Stomach (tissue), 9 donors: ENCODE measurements around the gene EPHB1. TPM values are rescaled to one million over a fixed set of nuclear protein-coding genes. Genes with fewer than 3 reads are reported as not detected.

Experiments used
- DNase-seq, 2 donors: peaks; one replicate each; pipeline versions ENCODE4 v3.0.0 to v3.0.0-alpha.2; 2013 to 2019
- H3K27ac ChIP-seq, 5 donors: fragments of 200-600 bp in 4 of 5; sonication (generic) in 4 of 5; one replicate each; pipeline ENCODE4 v1.5.1; 2013 to 2019; ENCODE audit warnings: mild to moderate bottlenecking in 1 of 5, moderate library complexity in 1 of 5
- H3K27me3 ChIP-seq, 3 donors: fragments of 200-600 bp; sonication (generic); one replicate each; pipeline ENCODE4 v1.5.1; 2017 to 2019; ENCODE audit warnings: mixed run types in 1 of 3
- H3K36me3 ChIP-seq, 4 donors: fragments of 200-600 bp; sonication (generic); 1 replicate in 3 of 4; 2 replicates in 1 of 4; pipeline ENCODE4 v1.5.1; 2016 to 2019
- H3K4me1 ChIP-seq, 4 donors: fragments of 200-600 bp; sonication (generic); one replicate each; pipeline ENCODE4 v1.5.1; 2016 to 2019
- H3K4me3 ChIP-seq, 4 donors: fragments of 200-600 bp; sonication (generic) in 3 of 4; one replicate each; pipeline ENCODE4 v1.5.1; 2016 to 2019; ENCODE audit warnings: mild to moderate bottlenecking in 1 of 4
- H3K9me3 ChIP-seq, 4 donors: fragments of 200-600 bp; sonication (generic); one replicate each; pipeline ENCODE4 v1.5.1; 2016 to 2019
- CTCF ChIP-seq, 7 experiments: fragments of 450-650 bp in 4 of 7; fragments of 200-600 bp in 3 of 7; sonication (generic) in 3 of 7; IDR thresholded peaks; one replicate each; pipeline ENCODE4 v1.5.1; 2016 to 2019; ENCODE audit warnings: antibody characterized with exemption in 7 of 7, control low read depth in 2 of 7, mild to moderate bottlenecking in 1 of 7
- EP300 ChIP-seq: sonication (generic); formaldehyde crosslinking; IDR thresholded peaks from one replicate; pipeline ENCODE4 v1.6.1; 2017; ENCODE audit warnings: antibody characterized with exemption
- POLR2A ChIP-seq, 4 donors: fragments of 450-650 bp; IDR thresholded peaks; one replicate each; pipeline ENCODE4 v1.6.1; 2016; ENCODE audit warnings: antibody characterized with exemption in 4 of 4, control low read depth in 2 of 4, mild to moderate bottlenecking in 1 of 4, moderate library complexity in 1 of 4
- POLR2AphosphoS5 ChIP-seq, 3 donors: sonication (generic); formaldehyde crosslinking; IDR thresholded peaks; one replicate each; pipeline ENCODE4 v1.6.1; 2016; ENCODE audit warnings: antibody characterized with exemption in 3 of 3
- WGBS, 5 donors: extraction: QIAGEN DNeasy Blood & Tissue Kit in 3 of 5; methylation state at CpG; one replicate each; pipeline versions ENCODE4 v1.1.5 to v1.1.7; 2013 to 2018; 5-methylcytosine and 5-hydroxymethylcytosine counted together
- intact Hi-C: fragments of 100-400 bp; cut with DNase I; formaldehyde crosslinking; loops from one replicate; pipeline ENCODE4 v1.15.1; 2023; ENCODE audit warnings: low total_unique reads
- polyA plus RNA-seq, 3 donors: library from polyadenylated mRNA; stranded (reverse); fragments of 200-250 nt; gene quantifications; one replicate each; pipeline ENCODE4 v1.2.3, GENCODE V29; 2013
- total RNA-seq, 5 donors: library from RNA; depleted of rRNA; stranded (reverse); fragments of >200 nt; gene quantifications; one replicate each; pipeline versions ENCODE4 v1.1.0 to v1.2.3, GENCODE V29; 2014 to 2016
- donor health status: healthy with polysubstance abuse.
- donor health status: Bipolar disorder and iron deficiency.
- donor health status: healthy.

The EPHB1 gene
- total and polyA plus RNA-seq, 8 donors = 0.13 to 2.3 (median 1.0) TPM; not detected in 4

- Histone ChIP-seq H3K27ac (no peak overlapping the region), H3K27me3 (no peaks in the 10 kb centered on the region), H3K9me3 (no peaks in the 10 kb centered on the region), H3K36me3 (no peaks in the 10 kb centered on the region), H3K4me1 (no peaks in the 10 kb centered on the region), H3K4me3 (no peak overlapping the region)
- DNase-seq = no peak
- TF ChIP-seq EP300 (no peak), POLR2A (IDR thresholded peaks at IDR 0.05) (no peak), POLR2AphosphoS5 (IDR thresholded peaks at IDR 0.05) (no peak), CTCF (IDR thresholded peaks at IDR 0.05) (no peak)
- 88 to 93% (median 91%) methylated on average over 4 of the region's 4 CpGs for WGBS, 5 donors
- intact Hi-C loops = no loop called here
These were observed 85.4 kb downstream of the EPHB1 start for GRCh38 chr3:134880431-134880830.

- H3K9me3 ChIP-seq = no peaks in the 10 kb centered on the region
- WGBS, 5 donors = 69 to 85% (median 80%) methylated on average over 4 of the region's 4 CpGs
- H3K36me3 ChIP-seq = no peaks in the 10 kb centered on the region
- no peak for TF ChIP-seq POLR2AphosphoS5 (IDR thresholded peaks at IDR 0.05)
- TF ChIP-seq EP300 = no peak
- TF ChIP-seq CTCF (IDR thresholded peaks at IDR 0.05) = no peak
- no peak for TF ChIP-seq POLR2A (IDR thresholded peaks at IDR 0.05)
- no peak overlapping the region for H3K4me3 ChIP-seq
- no peak overlapping the region for H3K27ac ChIP-seq
- intact Hi-C loops = no loop called here
- no peak for DNase-seq
- H3K27me3 ChIP-seq = no peaks in the 10 kb centered on the region
- no peaks in the 10 kb centered on the region for H3K4me1 ChIP-seq
These were observed 86.2 kb downstream of the EPHB1 start for GRCh38 chr3:134881305-134881704.

- Histone ChIP-seq H3K27ac (no peak overlapping the region), H3K36me3 (no peaks in the 10 kb centered on the region), H3K9me3 (no peaks in the 10 kb centered on the region), H3K27me3 (no peaks in the 10 kb centered on the region), H3K4me3 (no peak overlapping the region), H3K4me1 (no peaks in the 10 kb centered on the region)
- no peak for DNase-seq
- intact Hi-C loops = no loop called here
- TF ChIP-seq CTCF (IDR thresholded peaks at IDR 0.05) = no peak
- no peak for TF ChIP-seq EP300
- TF ChIP-seq POLR2A (IDR thresholded peaks at IDR 0.05) = no peak
- TF ChIP-seq POLR2AphosphoS5 (IDR thresholded peaks at IDR 0.05) = no peak
- WGBS, 5 donors = 62 to 82% (median 77%) methylated on average over 5 of the region's 5 CpGs
These were observed 88.8 kb downstream of the EPHB1 start for GRCh38 chr3:134883697-134884385.

GRCh38 chr3:134885877-134886621, 91.0 kb downstream of the EPHB1 start:
- Histone ChIP-seq H3K4me1 (no peaks in the 10 kb centered on the region), H3K27ac (no peak overlapping the region), H3K4me3 (no peak overlapping the region), H3K36me3 (no peaks in the 10 kb centered on the region), H3K9me3 (peaks cover 0 to 5% (median 2%) of the 10 kb centered on the region in 4 donors), H3K27me3 (no peaks in the 10 kb centered on the region)
- 63 to 71% (median 68%) methylated on average over 6 of the region's 6 CpGs for WGBS, 5 donors
- DNase-seq = no peak
- intact Hi-C loops = no loop called here
- no peak for TF ChIP-seq POLR2AphosphoS5 (IDR thresholded peaks at IDR 0.05)
- TF ChIP-seq CTCF (IDR thresholded peaks at IDR 0.05) = no peak
- TF ChIP-seq POLR2A (IDR thresholded peaks at IDR 0.05) = no peak
- no peak for TF ChIP-seq EP300
